Measurements from ENCODE around the gene SIN3B.

DNA sequence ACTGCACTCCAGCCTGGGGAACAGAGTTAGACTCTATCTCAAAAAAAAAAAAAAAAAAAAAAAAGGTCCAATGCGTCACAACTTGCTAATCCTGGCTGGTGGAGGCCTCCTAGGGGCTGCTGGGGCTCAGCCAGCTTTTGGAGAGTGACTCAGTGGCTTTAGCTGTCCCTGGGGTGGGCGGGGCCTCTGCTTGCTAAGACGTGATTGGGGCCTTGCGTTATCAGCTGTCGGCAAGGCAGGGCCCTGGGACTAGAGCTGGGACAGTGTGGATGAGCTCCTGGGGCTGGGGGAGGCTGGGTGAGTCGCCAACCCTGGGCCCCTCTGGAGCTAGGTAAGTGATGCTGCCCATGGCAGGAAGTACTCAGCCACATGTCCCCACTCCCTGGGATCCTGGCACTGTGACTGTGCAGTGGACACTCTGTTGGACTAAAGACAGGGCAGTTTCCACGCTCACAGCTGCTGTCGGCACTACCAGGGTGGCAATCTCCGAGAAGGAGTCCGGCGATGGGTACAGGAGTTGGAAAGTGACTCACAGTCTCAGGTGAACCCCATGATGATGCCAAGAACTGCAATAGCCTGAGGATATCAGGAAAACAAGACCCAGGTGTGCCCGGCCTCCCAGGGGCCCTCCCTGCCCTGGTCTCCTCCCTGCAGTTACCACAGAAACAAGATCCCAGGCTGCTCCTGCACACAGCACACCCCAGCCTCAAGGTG is 91.8 kb downstream of the SIN3B start:
- TF ChIP-seq ZNF16 (tag by site-specific recombination; IDR thresholded peaks at IDR 0.05; ENCODE audit: low read depth) (no peak), ZNF174 (tag by site-specific recombination; IDR thresholded peaks at IDR 0.05) (no peak), ZNF335 (tag by site-specific recombination; conservative IDR thresholded peaks at IDR 0.05) (no peak), ZBTB7A (tag by site-specific recombination; IDR thresholded peaks at IDR 0.05; ENCODE audit: low read depth) (no peak), ZNF670 (tag by site-specific recombination; IDR thresholded peaks at IDR 0.05; ENCODE audit: low read depth) (no peak), ZNF239 (tag by site-specific recombination; IDR thresholded peaks at IDR 0.05) (no peak), ZNF175 (tag by site-specific recombination; IDR thresholded peaks at IDR 0.05) (no peak), ZNF138 (tag by site-specific recombination; IDR thresholded peaks at IDR 0.05; ENCODE audit: borderline replicate concordance) (no peak)
- TF ChIP-seq, protein P1, sequence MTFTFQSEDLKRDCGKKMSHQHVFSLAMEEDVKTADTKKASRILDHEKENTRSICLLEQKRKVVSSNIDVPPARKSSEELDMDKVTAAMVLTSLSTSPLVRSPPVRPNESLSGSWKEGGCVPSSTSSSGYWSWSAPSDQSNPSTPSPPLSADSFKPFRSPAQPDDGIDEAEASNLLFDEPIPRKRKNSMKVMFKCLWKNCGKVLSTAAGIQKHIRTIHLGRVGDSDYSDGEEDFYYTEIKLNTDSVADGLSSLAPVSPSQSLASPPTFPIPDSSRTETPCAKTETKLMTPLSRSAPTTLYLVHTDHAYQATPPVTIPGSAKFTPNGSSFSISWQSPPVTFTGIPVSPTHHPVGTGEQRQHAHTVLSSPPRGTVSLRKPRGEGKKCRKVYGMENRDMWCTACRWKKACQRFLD (tag by site-specific recombination; IDR thresholded peaks at IDR 0.05), result no peak
- TF ChIP-seq, protein P2, sequence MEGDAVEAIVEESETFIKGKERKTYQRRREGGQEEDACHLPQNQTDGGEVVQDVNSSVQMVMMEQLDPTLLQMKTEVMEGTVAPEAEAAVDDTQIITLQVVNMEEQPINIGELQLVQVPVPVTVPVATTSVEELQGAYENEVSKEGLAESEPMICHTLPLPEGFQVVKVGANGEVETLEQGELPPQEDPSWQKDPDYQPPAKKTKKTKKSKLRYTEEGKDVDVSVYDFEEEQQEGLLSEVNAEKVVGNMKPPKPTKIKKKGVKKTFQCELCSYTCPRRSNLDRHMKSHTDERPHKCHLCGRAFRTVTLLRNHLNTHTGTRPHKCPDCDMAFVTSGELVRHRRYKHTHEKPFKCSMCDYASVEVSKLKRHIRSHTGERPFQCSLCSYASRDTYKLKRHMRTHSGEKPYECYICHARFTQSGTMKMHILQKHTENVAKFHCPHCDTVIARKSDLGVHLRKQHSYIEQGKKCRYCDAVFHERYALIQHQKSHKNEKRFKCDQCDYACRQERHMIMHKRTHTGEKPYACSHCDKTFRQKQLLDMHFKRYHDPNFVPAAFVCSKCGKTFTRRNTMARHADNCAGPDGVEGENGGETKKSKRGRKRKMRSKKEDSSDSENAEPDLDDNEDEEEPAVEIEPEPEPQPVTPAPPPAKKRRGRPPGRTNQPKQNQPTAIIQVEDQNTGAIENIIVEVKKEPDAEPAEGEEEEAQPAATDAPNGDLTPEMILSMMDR (tag by site-specific recombination; IDR thresholded peaks at IDR 0.05), result no peak
- TF ChIP-seq, protein P3, sequence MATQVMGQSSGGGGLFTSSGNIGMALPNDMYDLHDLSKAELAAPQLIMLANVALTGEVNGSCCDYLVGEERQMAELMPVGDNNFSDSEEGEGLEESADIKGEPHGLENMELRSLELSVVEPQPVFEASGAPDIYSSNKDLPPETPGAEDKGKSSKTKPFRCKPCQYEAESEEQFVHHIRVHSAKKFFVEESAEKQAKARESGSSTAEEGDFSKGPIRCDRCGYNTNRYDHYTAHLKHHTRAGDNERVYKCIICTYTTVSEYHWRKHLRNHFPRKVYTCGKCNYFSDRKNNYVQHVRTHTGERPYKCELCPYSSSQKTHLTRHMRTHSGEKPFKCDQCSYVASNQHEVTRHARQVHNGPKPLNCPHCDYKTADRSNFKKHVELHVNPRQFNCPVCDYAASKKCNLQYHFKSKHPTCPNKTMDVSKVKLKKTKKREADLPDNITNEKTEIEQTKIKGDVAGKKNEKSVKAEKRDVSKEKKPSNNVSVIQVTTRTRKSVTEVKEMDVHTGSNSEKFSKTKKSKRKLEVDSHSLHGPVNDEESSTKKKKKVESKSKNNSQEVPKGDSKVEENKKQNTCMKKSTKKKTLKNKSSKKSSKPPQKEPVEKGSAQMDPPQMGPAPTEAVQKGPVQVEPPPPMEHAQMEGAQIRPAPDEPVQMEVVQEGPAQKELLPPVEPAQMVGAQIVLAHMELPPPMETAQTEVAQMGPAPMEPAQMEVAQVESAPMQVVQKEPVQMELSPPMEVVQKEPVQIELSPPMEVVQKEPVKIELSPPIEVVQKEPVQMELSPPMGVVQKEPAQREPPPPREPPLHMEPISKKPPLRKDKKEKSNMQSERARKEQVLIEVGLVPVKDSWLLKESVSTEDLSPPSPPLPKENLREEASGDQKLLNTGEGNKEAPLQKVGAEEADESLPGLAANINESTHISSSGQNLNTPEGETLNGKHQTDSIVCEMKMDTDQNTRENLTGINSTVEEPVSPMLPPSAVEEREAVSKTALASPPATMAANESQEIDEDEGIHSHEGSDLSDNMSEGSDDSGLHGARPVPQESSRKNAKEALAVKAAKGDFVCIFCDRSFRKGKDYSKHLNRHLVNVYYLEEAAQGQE (tag by site-specific recombination; IDR thresholded peaks at IDR 0.05), result no peak
